ENCODE data around the gene CCDC121.

CCDC121 gene

DNA sequence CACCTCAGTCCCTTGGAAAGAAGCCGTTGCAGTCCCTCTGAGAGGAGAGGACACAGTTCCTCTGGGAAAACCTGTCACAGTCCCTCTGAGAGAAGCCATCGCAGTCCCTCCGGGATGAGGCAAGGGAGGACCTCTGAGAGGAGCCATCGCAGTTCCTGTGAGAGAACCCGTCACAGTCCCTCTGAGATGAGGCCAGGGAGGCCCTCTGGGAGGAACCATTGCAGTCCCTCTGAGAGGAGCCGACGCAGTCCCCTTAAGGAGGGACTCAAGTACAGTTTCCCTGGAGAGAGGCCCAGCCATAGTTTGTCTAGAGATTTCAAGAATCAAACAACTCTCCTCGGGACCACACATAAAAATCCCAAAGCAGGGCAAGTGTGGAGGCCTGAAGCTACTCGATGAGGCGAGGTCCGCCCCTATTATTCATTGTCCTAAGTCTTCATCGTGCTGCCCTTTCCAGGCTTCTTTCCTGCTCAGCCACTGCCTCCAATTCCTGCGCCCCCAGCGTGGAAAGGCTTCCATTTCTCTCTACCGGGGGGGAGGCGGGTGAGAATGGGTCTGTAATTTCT, 46.6 kb downstream of the CCDC121 start:
- no peak for DNase-seq (ENCODE audit: low read depth)

DNA sequence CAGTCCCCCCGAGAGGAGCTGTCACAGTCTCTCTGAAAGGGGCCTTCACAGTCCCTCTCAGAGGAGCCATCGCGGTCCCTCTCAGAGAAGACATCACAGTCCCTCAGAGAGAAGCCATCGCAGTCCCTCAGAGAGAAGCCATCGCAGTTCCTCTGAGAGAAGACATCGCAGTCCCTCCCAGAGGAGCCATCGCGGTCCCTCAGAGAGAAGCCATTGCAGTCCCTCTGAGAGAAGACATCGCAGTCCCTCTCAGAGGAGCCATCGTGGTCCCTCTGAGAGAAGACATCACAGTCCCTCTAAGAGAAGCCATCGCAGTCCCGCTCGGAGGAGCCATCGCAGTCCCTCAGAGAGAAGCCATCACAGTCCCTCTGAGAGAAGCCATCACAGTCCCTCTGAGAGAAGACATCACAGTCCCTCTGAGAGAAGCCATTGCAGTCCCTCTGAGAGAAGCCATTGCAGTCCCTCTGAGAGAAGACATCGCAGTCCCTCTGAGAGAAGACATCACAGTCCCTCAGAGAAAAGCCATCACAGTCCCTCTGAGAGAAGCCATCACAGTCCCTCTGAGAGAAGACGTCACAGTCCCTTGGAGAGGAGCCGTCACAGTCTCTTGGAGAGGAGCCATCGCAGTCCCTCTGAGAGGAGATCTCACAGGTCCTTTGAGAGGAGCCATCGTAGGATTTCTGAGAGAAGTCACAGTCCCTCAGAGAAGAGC, 47.2 kb downstream of the CCDC121 start:
- no peak for DNase-seq (ENCODE audit: low read depth)
